HT1080 (cell line): ENCODE data around the gene AKR1E2. TPM values are rescaled to one million over a fixed set of nuclear protein-coding genes. Genes with fewer than 3 reads are reported as not detected.

Experiments
- DNase-seq: peaks from one replicate; pipeline ENCODE4 v3.0.0-alpha.2; 2015; ENCODE audit warnings: low read depth
- total RNA-seq: library from RNA; depleted of rRNA; stranded (reverse); fragments of >200 nt; shearing (Covaris generic); gene quantifications from 2 replicates; pipeline ENCODE4 v1.2.3, GENCODE V29; 2014; rRNA removed

AKR1E2 gene
- total RNA-seq, 1 experiment from 2014 or later, result not detected

GRCh38 chr10:4889959-4890358 is 64.0 kb downstream of the AKR1E2 start:
- no peak for DNase-seq

GRCh38 chr10:4892681-4893080 is 66.7 kb downstream of the AKR1E2 start:
- DNase-seq, result no peak

GRCh38 chr10:4894335-4894734 is 68.3 kb downstream of the AKR1E2 start:
- DNase-seq, result no peak

Other genes starting within 250 kb of the AKR1E2 start
- 3.1 and 3.9 TPM in 2 replicates for gene AKR1C1, start 137.2 kb downstream of the AKR1E2 start, total RNA-seq
- 1.5 and 2.0 TPM in 2 replicates for gene AKR1C2, start 177.7 kb downstream of the AKR1E2 start, total RNA-seq